SK-N-MC (cell line): ENCODE data around the gene STMN1.

Experiments used
- DNase-seq: peaks from one replicate; pipeline ENCODE4 v3.0.0-alpha.2; 2011; ENCODE audit warnings: low read depth, low spot score
- H3K27ac ChIP-seq: fragments of 200-600 bp; sonication (generic); 2 replicates; pipeline ENCODE4 v1.5.1; 2016; ENCODE audit warnings: mixed run types
- H3K36me3 ChIP-seq: fragments of 200-600 bp; sonication (generic); 2 replicates; pipeline ENCODE4 v1.6.1; 2017; ENCODE audit warnings: antibody characterized with exemption, low read length, mixed read lengths; ENCODE audit not compliant: insufficient read depth
- H3K4me3 ChIP-seq: fragments of 200-600 bp; sonication (generic); 2 replicates; pipeline ENCODE4 v1.5.1; 2016
- H3K9ac ChIP-seq: fragments of 200-600 bp; sonication (generic); 2 replicates; pipeline ENCODE4 v1.8.0; 2017; ENCODE audit warnings: mixed run types, mixed read lengths; ENCODE audit not compliant: insufficient read length
- H3K9me3 ChIP-seq: fragments of 200-600 bp; sonication (generic); 2 replicates; pipeline ENCODE4 v1.6.1; 2017; ENCODE audit warnings: low read depth, mild to moderate bottlenecking, antibody characterized with exemption, low read length, moderate library complexity, mixed read lengths
- EZH2 ChIP-seq: fragments of 200-600 bp; sonication (generic); IDR thresholded peaks from one replicate; pipeline ENCODE4 v1.6.1; 2017; ENCODE audit warnings: antibody characterized with exemption
- FOXP2 ChIP-seq: optimal IDR thresholded peaks from 2 replicates; pipeline ENCODE3; 2011; ENCODE audit warnings: mild to moderate bottlenecking, moderate library complexity; ENCODE audit not compliant: insufficient read depth; ENCODE audit errors: extremely low read length, control extremely low read depth
- POLR2AphosphoS5 ChIP-seq: IDR thresholded peaks from 2 replicates; pipeline ENCODE4 v1.6.1; 2012; ENCODE audit warnings: mild to moderate bottlenecking, low read depth, low read length, borderline replicate concordance

The STMN1 gene

GRCh38 chr1:25878690-25879089 lies 27.5 kb downstream of the STMN1 start:
- Histone ChIP-seq H3K4me3 (no peak overlapping the region), H3K9me3 (no peaks in the 10 kb centered on the region), H3K9ac (no peak overlapping the region), H3K27ac (no peak overlapping the region), H3K36me3 (no peaks in the 10 kb centered on the region)
- TF ChIP-seq FOXP2 (no peak), POLR2AphosphoS5 (no peak)
- DNase-seq, result no peak

- no peak for DNase-seq
- Histone ChIP-seq H3K27ac (no peak overlapping the region), H3K36me3 (no peaks in the 10 kb centered on the region), H3K9me3 (no peaks in the 10 kb centered on the region), H3K4me3 (no peak overlapping the region), H3K9ac (no peak overlapping the region)
- TF ChIP-seq EZH2 (no peak), POLR2AphosphoS5 (no peak), FOXP2 (no peak)
Measured at GRCh38 chr1:25877155-25877554, 29.1 kb downstream of the STMN1 start.

GRCh38 chr1:25876693-25877077 lies 29.5 kb downstream of the STMN1 start:
- TF ChIP-seq EZH2, result no peak
- no peak for TF ChIP-seq POLR2AphosphoS5
- TF ChIP-seq FOXP2, result no peak

GRCh38 chr1:25875856-25876692 lies 30.1 kb downstream of the STMN1 start:
- no peak for DNase-seq
- H3K36me3 ChIP-seq, result no peaks in the 10 kb centered on the region
- TF ChIP-seq FOXP2 (no peak), EZH2 (no peak), POLR2AphosphoS5 (no peak)
- no peak overlapping the region for H3K4me3 ChIP-seq
- no peaks in the 10 kb centered on the region for H3K9me3 ChIP-seq
- H3K27ac ChIP-seq, result no peak overlapping the region
- no peak overlapping the region for H3K9ac ChIP-seq

More at GRCh38 chr1:25876693-25877077, 29.5 kb downstream of the STMN1 start:
- H3K27ac ChIP-seq, result no peak overlapping the region
- no peak for DNase-seq
- H3K4me3 ChIP-seq, result no peak overlapping the region
- H3K9me3 ChIP-seq, result no peaks in the 10 kb centered on the region
- H3K36me3 ChIP-seq, result no peaks in the 10 kb centered on the region
- H3K9ac ChIP-seq, result no peak overlapping the region

GRCh38 chr1:25875154-25875855 lies 30.9 kb downstream of the STMN1 start, which contains the start of gene PAQR7:
Gene PAQR7, minus strand, starts transcription at chr1:25875708. Its CDS starts 11,869 bp downstream, at chr1:25863839.
- H3K27ac ChIP-seq, result no peak within 1 kb of the TSS
- TF ChIP-seq POLR2AphosphoS5 (no peak), EZH2 (no peak), FOXP2 (no peak)
- no peak for DNase-seq
- H3K9me3 ChIP-seq, result no peaks in the 10 kb centered on the region
- H3K36me3 ChIP-seq, result no peaks in the 10 kb centered on the region
- no peak within 1 kb of the TSS for H3K4me3 ChIP-seq
- no peak within 1 kb of the TSS for H3K9ac ChIP-seq

GRCh38 chr1:25874635-25875153 lies 31.5 kb downstream of the STMN1 start:
- DNase-seq, result no peak
- Histone ChIP-seq H3K9ac (no peak overlapping the region), H3K9me3 (no peaks in the 10 kb centered on the region), H3K4me3 (no peak overlapping the region), H3K36me3 (no peaks in the 10 kb centered on the region), H3K27ac (no peak overlapping the region)
- TF ChIP-seq POLR2AphosphoS5 (no peak), FOXP2 (no peak), EZH2 (no peak)

- Histone ChIP-seq H3K27ac (no peak overlapping the region), H3K9ac (no peak overlapping the region), H3K9me3 (no peaks in the 10 kb centered on the region), H3K4me3 (no peak overlapping the region), H3K36me3 (no peaks in the 10 kb centered on the region)
- DNase-seq, result no peak
- TF ChIP-seq FOXP2 (no peak), EZH2 (no peak), POLR2AphosphoS5 (no peak)
Measured at GRCh38 chr1:25874209-25874608, 32.0 kb downstream of the STMN1 start.

GRCh38 chr1:25873120-25873519 lies 33.1 kb downstream of the STMN1 start:
- Histone ChIP-seq H3K36me3 (no peaks in the 10 kb centered on the region), H3K9me3 (no peaks in the 10 kb centered on the region), H3K9ac (no peak overlapping the region), H3K4me3 (no peak overlapping the region), H3K27ac (no peak overlapping the region)
- no peak for TF ChIP-seq FOXP2
- TF ChIP-seq POLR2AphosphoS5, result no peak
- TF ChIP-seq EZH2, result no peak
- no peak for DNase-seq
